Measurements from ENCODE around the gene RIOX2.
A peak's percentile ranks its signal among the peaks of the same experiment; 100 is the strongest.

Gene RIOX2

DNA sequence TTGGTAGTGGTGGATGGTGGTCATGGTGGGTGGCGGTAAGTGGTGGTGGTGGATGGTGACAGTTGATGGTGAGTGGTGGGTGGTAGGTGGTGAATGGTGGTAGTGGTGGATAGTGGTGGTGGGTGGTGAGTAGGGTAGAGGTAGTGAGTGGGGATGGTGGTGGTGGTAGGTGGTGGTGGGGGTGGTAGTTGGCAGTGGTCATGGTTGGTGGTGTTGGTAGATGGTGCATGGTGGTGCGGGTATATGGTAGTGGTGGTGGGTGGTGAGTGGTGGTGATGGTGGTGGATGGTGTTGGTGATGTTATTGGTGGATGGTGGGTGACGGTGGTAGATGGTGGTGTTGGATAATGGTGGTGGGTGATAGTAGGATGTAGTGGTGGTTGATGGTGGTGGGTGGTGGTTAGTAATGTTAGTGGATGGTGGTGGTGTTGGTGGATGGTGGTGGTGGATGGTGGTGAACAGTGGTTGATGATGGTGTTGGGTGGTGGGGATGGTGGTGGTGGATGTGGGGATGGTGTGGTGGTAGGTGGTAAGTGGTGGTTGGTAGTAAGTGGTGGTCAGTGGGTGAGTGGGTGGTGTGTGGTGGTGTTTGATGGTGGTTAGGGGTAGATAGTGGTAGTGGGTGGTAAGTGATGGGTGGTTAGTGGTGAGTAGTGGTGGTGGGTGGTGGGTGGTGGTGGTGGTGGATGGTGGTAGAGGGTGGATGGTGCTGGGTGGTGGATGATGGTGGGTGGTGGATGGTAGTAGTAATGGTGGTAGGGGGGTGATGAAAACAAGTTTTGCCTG lies 16.7 kb upstream of the RIOX2 start:
- no peak for DNase-seq

DNA sequence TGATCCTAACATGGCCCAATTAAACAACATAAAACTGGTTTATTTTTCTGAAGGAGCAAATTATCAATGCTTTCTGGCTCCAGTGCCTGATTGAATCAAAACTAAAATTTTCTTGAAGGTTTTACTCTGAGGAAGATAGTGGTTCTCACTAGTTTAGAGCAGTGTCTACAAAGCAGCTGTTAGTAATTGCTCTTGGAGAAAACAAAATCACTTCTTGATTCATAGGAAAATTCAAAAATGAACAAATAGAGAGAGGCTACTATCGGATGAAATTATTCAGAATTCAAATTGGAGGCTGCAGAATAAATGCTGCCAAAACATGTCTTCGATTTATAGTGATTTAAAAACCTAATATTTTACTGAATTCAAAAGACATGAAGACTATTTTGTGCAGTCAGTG lies 15.1 kb upstream of the RIOX2 start:
- DNase-seq = no peak

DNA sequence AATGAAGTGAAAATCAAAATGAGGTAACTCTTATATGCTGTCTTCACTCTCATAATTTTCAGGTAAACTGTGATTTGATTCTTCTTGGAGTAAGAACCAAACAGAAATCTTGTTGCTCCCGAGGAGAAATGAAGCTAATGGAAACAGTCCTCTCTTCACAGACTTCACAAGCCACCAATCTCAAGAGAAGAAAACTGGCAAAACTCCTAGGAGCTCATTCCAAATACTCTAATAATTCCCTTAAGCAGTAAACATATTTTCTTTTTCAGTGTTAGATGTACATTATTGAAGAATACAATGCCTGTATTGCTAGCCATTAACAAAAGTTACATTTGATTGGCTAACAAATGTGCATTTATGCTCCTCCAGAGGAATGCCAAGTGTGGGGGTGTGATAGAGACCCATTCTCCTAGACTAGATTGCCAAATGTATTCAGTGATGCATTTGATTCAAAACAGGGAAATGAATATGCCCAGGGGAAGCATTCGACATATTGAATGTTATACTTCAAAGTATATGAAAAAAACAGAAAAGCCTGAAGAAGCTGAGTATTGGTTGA lies 11.8 kb upstream of the RIOX2 start:
- no peak for DNase-seq

DNA sequence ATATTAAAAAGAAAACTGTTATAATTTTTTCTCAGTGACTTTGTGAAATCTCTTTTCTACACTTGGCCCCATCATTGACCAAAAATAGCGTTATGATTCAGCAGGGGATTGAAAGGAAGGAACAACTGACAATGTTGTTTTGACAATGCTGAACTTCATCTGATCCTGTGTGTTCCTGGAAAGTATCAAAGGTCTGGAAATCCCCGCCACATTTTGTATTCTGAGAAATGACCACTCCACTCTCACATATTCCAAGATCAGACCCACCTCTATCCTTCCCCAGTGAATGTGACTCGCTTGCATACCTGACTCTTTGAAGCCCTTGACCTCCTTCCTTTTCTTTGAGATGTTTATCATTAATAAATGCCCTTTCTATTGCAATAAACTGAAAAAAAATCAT lies 9.7 kb upstream of the RIOX2 start:
- peak; percentile 6 for DNase-seq

DNA sequence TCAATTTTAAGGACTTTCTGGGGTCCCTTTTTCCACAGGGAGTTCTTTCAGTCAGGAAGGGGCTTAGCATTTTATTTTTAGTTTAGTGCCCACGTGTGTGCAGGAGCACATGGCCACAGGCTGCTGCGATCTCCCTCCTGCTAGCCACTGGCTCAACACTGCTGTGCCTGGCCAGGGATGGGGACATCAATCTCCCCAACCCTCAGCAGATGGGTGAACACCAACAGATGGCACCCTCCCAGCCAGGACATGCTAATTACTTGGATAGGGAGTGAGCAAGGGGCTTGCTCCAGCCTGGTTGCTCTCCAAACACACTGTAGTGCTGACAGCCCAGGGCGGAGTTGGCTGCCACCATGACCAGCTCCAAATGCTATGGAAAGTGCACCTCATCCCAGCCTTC lies 7.4 kb upstream of the RIOX2 start:
- DNase-seq = no peak

DNA sequence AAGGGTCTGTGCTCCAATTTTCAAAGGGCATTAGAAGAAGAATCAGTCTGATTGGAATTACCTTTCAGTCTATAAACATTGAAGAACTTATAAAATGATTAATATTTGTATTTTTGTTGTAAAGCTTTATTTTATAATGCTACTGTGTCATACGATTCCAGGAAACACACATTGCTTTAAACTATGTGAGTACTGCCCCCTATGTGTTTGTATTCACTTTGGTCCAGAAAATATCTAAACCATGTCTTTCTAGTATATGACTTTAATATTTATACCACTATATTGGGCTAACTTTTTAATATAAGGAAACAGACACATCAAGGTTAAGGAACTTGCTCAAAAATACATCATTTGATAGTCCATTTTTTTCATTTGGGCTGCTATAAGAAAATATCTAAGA lies 3.2 kb upstream of the RIOX2 start:
- no peak for DNase-seq

DNA sequence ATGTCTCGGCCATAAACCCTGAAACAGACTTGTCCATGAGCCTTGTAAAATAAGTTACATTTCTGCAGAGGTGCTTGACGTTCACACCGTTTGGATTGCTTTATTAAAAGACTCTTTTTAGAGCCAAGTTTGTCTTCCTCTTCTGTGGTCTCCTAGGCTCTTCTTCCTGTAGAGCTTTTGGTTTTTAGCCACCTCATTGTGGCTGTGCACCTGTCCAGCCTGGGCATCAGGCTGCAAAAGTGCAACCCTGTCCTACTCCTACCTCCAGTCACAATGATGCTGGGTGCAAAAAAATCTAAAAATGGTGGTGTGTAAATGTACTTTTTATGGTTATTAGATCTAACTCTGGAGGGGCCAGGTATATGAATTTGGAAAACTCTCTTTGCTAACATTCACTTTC lies 2.8 kb upstream of the RIOX2 start:
- DNase-seq = no peak

DNA sequence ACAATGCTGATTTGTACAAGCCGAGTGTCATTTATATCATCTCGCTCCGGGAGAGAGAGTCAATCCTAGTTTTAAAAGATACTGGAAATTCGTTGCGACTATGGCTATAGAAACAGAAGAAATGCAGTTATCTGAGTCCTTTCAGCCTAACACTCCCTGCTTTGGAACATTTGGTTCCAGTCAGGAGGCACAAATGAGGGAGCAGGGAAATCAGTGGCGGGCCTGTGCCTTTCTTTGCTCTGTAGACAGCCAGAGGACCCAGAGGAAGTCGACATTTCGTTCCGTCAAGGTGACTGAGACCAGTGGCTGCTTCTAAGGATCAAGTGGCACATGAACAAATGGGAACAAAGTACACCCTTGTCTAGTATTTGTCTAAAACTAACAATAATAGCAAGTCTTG lies 745 bp upstream of the RIOX2 start:
- no peak for DNase-seq

DNA sequence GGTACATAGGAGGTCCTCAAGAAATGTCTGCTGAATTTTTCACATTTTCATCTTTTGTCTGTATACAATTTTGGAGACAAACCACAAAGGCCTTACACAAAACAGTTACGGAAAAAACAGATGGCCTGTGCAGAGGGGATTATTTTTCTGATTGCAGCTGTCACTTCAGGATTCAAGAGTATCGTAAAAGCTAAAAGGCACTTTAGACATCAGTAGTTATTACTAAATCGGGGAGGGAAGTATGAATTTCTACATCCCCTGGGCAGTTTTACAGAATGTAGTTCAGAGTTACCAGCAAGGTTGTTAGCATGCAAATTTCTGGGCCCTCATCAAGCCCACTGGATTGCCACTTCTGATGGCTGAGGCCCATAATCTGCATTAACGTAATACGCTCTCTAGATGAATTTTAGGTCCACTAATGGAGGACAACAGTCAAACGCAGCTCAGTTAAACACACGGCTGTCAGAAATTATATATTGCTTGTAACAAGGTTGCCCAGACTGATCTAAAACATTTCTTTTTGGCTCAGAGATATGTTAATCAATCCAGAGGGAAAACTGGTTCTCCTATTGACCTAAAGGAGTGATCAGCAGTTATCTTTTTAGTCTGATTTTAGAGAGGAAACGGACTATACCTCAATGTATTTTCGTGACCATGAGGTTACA lies 1.1 kb downstream of the RIOX2 start:
- no peak for DNase-seq

DNA sequence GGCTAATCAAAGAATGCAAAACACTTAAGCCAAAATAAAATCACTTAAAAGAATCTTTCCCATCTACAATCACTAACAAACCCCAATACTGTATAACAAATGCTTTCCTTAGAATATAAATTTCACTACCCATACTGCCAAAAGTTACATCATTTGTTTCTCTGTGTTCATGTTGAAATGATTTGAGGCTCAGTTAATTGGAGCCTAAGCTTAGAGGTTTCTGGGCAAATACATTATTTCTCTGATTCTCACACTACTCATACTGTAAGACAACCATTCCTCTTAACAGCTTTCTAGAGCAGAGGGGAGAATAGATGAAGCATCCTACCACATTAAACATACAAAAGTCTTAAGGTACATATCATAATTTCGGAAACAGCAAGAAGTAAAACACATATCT lies 2.1 kb downstream of the RIOX2 start:
- DNase-seq = no peak

DNA sequence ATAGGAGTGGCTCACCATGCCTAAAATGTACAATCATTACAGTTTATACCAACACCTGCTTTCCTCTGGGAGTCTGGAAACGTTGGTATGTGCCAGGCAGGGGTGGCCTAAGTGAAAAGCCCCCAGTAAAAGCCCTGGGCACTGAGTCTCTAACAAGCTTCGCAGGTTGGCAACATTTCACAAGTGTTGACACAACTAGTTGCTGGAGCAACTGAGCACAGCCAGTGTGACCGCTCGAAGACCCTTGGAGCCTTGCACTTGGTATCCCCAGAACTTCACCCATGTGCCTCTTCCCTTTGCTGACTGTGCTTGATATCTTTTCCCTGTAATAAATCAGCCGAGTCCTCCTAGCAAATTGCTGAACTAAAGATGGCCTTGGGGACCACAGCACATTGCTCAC lies 2.7 kb downstream of the RIOX2 start:
- no peak for DNase-seq

DNA sequence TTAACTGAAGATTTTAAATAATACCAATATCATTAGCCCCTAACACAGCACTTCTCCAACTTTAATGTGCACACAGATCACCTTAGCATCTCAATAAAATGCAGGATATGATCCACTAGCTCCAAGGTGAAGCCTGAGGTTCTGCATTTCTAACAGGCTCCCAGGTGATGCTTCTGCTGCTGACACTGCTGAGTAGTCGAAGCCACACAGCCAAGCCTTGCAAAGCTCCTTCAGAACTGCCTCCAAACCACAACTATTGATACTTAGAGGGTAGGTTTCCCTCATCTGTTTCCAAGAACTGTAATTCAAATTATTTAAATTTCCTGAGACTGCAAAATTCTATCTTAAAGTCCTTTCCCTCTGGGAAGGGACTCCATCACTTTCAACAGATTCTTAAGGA lies 3.9 kb downstream of the RIOX2 start:
- DNase-seq = no peak

DNA sequence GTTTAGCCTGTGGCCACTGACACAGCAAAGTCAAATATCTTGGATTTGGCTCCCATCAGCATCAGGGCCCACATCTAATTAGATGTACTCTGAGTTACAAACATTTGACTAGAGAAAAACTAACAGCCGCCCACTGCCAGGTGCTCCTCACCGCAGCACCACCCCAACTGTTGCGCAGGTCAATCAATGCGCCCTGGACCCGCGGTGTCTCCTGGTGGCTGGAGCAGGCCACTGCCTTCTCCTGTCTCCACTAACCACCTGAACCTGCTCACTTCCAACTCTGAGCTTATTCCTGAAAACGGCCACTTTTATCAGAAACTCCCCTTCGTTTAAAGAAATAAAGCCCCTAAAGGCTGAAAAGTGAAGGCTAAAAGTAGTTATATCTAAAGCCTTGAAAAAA lies 4.3 kb downstream of the RIOX2 start:
- no peak for DNase-seq

DNA sequence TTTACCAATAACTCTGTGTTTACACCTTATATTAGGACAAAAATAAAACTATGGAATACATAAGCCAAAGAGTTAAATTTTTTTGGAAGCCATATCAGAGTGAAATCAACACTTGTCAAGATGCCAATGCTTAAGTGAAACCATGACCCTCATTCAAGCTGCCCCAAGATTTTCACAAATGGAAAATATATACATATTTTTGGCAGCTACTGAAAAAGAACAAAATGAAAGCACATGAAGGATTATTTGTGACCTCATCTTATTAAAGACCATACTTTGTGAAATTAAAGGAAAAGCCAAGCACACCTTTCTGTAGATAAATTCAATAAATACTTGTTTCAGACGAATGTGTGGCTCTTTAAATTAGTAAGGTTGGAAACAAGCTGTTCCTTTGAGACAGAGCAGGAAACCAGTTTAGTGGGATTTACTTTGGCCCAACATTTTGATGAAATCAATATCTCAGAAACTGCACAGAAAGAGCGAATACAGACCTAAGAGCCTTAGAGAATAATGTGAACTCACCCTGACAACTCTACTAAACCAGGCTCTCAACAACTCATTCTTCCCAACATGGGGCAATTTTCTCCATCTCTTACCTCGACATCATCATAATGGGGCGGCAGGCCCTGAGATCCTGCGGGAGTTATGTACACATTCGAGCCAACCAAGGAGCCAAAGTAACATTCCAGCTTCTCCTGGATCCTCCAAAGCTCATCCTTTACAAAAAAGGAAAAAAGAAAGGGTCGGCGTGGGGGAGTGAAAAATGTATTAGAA lies 11.1 kb downstream of the RIOX2 start:
- DNase-seq = no peak

DNA sequence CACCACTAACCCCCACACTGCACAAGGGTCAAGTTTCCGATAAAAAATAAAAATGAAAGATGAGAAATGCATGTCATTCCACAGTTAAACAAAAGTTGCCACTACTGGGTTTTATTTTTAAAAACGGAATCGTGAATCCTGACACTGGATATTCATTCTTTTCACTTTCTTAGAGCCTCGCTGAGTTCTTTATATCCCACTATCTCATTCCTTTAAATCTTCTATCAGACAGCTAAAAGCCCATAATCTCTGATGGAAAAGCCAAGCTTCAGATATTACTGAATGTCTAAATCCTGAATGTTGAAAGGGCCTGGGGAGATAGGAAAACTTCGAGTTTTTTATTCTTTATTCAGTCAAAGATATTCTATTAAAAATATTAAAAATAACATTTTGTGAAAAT lies 11.7 kb downstream of the RIOX2 start:
- no peak for DNase-seq

DNA sequence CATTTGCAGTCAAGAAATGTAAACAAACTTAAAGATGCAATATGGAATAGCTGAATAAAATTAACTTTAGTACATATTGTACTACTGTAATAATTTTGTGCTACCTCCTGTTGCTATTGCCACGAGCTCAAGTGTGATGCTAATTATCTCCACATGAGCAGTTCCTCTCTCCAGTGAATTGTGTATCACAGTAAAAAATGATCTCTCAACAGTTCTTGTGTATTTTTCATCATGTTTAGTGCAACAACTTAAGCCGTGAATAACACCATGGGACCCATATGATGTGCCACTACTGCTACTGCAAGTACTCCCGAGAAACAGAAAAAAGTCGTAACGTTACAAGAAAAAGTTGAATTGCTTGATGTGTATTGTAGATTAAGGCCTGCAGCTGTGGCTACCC lies 12.4 kb downstream of the RIOX2 start:
- DNase-seq = no peak

DNA sequence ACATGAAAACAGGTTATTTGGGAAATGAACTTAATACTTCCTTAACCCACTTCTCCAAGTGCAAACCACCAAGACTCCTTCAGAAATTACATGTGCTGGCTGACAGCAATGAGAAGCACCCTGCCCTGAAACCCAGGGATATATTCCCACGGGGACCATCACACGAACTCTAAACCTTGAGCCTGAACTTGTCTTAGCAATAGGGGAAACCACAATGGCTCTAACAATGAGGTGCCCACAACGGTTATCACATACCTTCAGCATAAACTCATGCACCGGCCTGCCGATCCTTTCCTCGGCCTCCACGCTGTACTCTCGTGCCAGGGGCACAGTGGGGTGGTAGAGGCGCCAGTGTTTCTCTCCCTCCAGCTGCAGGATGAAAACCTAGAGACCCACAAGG lies 13.4 kb downstream of the RIOX2 start:
- DNase-seq = no peak

DNA sequence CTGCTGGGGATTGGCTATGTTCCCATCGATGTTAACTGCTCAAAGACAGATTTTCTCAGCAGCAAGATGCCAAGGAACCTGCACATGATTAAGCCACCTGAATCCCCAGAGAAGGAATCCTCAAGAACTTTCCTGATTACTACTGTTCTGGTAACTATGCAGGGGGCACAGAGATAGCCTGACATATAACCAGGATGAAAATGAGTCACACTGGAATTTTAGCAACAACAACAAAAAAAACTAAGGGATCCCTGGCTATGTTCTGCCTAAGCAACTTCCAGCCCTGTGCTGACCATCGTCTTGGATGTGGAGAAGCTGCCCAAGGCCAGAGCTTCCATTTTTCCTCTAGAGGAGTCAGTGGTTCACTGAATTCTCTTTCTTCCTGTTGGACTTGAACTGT lies 13.8 kb downstream of the RIOX2 start:
- DNase-seq = peak; percentile 46

DNA sequence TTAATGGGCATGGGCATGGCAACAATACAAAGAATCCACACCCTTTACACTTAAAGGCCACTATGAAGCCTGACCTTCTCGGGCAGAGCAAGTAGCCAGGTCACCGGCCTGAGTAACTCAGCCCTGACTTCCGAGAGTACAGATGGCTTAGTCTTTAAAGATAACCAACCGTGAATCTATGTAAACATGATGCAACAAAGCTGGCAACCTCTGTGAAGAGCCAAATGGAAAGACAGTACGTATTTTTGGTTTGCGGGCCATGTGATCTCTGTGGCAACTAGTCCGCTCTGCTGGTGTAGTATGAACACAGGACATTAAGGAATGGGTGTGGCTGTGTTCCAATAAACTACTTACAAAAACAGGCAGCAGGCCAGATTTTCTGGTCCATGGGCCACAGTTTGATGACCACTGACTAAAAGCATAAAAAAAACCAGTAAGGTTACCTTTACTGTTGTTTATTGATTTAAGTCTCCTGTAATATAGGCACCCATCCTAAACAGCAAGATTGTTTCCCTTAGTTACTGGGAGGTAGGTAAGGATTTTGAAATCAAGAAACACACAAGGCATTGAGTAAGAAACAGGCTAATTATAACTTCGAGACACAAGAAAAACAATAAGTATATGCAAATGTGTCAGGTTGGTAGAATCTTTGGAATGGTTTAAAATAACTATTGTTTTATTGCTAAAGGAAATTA lies 14.5 kb downstream of the RIOX2 start:
- DNase-seq = no peak

DNA sequence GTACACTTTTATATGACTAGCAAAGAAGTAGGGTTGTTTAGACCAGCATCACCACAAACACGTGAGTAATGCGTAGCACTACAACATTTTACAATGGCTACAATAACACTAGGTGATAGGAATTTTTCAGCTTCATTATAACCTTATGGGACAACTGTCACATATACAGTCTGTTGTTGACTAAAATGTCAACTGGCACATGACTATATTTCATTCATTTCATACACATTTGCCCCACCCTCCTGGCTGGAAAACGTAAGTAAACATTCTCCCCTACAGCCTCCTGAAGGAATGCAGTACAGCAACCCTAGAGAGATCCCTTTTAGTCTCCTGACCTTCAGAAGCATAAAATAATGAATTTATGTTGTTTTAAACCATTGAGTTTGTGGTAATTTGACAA lies 16.2 kb downstream of the RIOX2 start:
- DNase-seq = no peak

DNA sequence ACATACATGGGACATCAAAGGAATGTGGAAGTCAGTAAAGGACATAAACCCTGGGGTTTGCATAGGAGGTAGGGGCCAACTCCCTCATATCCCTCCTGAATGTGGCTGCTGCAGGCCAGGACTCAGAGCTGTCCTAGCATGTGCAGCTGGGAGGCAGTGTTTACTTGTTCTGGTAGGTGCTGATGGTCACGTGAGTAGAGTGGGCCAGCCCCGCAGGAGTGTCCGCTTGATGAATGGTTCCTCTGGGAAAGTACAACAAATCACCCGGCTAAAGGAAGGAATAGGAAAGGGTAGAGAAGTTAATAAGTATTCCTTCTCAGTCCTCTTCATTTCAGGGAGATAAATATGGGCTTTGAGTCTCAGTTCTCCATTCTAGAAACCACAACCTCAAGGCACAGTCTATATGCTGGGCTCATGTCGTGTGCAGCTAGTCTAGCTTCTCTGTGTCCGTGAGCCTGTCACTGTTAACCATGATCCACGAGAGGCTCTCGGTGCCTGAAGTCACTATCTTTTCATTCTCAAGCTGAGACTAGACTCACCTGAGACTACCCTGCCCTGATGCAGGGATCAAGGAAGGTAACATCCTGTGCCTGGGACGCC lies 17.9 kb downstream of the RIOX2 start:
- DNase-seq = no peak

DNA sequence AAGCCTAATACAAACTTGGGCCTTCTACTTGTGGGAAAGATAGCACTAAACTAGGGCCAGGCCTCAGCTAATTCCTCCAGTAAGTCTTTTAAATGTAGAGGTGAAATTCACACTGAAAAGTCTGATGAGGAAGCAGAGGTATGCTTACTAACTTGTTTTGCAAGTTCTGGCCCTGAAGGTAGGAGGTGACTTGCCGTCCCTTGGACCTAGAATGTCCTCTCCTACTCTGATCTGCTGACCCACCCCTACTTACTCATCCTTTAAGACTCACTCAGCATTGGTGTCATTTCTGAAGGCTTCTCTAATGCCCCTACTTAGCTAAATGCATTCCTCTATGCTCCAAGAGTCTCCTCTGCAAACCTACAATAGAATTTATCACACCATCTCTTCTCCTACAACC lies 19.4 kb downstream of the RIOX2 start:
- no peak for DNase-seq

DNA sequence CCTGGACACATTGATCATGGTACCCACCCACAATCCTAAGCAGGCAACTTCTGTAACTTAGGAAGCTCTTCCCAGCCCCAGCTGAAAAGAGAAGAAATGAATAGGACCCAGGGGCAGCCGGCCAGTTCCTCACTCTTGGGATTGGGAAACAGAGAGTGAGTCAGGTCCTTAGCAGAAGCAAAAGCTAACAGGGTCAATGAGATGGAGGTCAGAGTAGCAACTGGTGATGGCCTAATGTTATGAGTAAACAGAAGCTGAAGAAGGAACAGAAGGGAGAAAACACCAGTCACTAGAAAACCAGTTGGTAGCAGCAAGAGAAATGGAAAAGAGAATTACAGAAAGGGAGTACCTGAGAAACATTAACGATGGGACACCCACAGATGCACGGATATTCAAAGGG lies 20.0 kb downstream of the RIOX2 start:
- DNase-seq = no peak
